Parathyroid adenoma (tissue), 2 donors: ENCODE results near the gene TENM4.

Experiments
- H2AFZ ChIP-seq: fragments of 300-600 bp; sonication (generic); one replicate; pipeline ENCODE4 v1.7.0; 2017; ENCODE audit warnings: antibody characterized with exemption, mild to moderate bottlenecking
- H3K27ac ChIP-seq: fragments of 300-600 bp; sonication (generic); one replicate; pipeline ENCODE4 v1.7.0; 2017
- H3K27me3 ChIP-seq: fragments of 300-600 bp; sonication (generic); one replicate; pipeline ENCODE4 v1.7.0; 2017; ENCODE audit warnings: low read length; ENCODE audit not compliant: control insufficient read depth, insufficient read depth
- H3K36me3 ChIP-seq: fragments of 300-600 bp; sonication (generic); one replicate; pipeline ENCODE4 v1.7.0; 2017; ENCODE audit warnings: low read length; ENCODE audit not compliant: control insufficient read depth, insufficient read depth
- H3K4me1 ChIP-seq: fragments of 300-600 bp; sonication (generic); one replicate; pipeline ENCODE4 v1.7.0; 2017; ENCODE audit warnings: control low read depth
- H3K4me2 ChIP-seq: fragments of 300-600 bp; sonication (generic); one replicate; pipeline ENCODE4 v1.7.0; 2017; ENCODE audit warnings: low read length
- H3K4me3 ChIP-seq: fragments of 300-600 bp; sonication (generic); one replicate; pipeline ENCODE4 v1.7.0; 2017; ENCODE audit warnings: low read depth, low read length
- H3K79me2 ChIP-seq: fragments of 300-600 bp; sonication (generic); one replicate; pipeline ENCODE4 v1.7.0; 2017; ENCODE audit warnings: control low read depth
- H3K9ac ChIP-seq: fragments of 300-600 bp; sonication (generic); one replicate; pipeline ENCODE4 v1.7.0; 2017; ENCODE audit warnings: mild to moderate bottlenecking
- H3K9me3 ChIP-seq: fragments of 300-600 bp; sonication (generic); one replicate; pipeline ENCODE4 v1.7.0; 2017; ENCODE audit warnings: low read length; ENCODE audit not compliant: control insufficient read depth
- TF ChIP-seq, protein P1 (sequence below): fragments of 300-600 bp; sonication (generic); IDR thresholded peaks from one replicate; pipeline ENCODE4 v1.7.0; 2017; ENCODE audit warnings: antibody characterized with exemption, mild to moderate bottlenecking
- donor health status: primary hyperparathyroidism.

The TENM4 gene

DNA sequence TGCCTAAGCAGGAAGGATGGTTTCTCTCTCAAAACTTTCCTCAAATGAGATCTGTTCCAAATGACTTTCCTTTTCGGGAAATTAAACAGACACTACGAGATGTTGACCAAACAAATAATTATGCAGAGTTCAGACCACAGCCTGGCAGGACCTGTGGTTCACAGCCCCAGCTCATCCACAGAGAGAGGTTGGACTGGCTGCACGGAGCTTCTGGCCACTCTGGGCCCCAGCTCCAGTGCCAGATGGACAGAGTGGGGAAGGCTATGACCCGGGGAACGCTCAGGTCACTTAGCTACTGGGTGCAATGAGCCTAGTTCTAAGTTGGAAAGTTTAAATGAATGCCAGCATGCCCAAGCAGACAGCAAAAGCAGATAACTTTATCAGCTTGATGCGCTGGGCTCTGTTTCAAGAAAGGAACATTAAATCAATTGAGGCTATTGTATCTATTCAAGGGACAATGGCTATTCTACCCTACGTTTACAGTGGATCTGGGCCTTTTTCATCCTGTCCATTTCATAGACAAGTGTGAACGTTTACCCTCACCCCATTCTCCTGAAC, 710.5 kb downstream of the TENM4 start:
- H3K36me3 ChIP-seq, result no peaks in the 10 kb centered on the region
- no peaks in the 10 kb centered on the region for H3K4me1 ChIP-seq
- H3K9ac ChIP-seq, result no peak overlapping the region
- no peaks in the 10 kb centered on the region for H3K27me3 ChIP-seq
- no peak overlapping the region for H3K4me2 ChIP-seq
- no peaks in the 10 kb centered on the region for H3K9me3 ChIP-seq
- no peak overlapping the region for H3K27ac ChIP-seq
- H3K79me2 ChIP-seq, result no peaks in the 10 kb centered on the region
- no peak overlapping the region for H3K4me3 ChIP-seq
- H2AFZ ChIP-seq, result no peak overlapping the region
- TF ChIP-seq, protein P1, sequence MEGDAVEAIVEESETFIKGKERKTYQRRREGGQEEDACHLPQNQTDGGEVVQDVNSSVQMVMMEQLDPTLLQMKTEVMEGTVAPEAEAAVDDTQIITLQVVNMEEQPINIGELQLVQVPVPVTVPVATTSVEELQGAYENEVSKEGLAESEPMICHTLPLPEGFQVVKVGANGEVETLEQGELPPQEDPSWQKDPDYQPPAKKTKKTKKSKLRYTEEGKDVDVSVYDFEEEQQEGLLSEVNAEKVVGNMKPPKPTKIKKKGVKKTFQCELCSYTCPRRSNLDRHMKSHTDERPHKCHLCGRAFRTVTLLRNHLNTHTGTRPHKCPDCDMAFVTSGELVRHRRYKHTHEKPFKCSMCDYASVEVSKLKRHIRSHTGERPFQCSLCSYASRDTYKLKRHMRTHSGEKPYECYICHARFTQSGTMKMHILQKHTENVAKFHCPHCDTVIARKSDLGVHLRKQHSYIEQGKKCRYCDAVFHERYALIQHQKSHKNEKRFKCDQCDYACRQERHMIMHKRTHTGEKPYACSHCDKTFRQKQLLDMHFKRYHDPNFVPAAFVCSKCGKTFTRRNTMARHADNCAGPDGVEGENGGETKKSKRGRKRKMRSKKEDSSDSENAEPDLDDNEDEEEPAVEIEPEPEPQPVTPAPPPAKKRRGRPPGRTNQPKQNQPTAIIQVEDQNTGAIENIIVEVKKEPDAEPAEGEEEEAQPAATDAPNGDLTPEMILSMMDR, result no peak

DNA sequence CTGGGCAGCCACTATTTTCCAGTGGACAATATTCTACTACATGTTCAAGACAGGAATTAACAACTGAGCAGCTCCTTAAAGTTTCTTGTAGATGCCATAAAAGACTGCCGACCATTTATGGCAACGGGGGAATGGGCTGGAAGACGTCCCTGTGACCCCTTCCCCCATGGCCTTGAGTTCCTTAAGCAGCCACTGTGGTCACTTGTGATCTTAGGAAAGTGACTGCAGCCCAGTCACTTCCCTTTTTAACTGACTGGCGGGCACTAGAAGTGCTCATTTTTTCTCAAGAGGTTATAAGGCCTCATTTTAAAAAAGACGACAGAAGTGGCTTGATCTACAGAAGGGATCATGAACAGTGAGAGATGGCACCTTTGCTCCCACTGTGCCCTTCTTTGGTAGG, 713.0 kb downstream of the TENM4 start:
- TF ChIP-seq, protein P1, result no peak
- H3K36me3 ChIP-seq, result no peaks in the 10 kb centered on the region
- H2AFZ ChIP-seq, result no peak overlapping the region
- H3K4me2 ChIP-seq, result no peak overlapping the region
- no peaks in the 10 kb centered on the region for H3K79me2 ChIP-seq
- no peaks in the 10 kb centered on the region for H3K27me3 ChIP-seq
- H3K9ac ChIP-seq, result no peak overlapping the region
- H3K4me3 ChIP-seq, result no peak overlapping the region
- H3K9me3 ChIP-seq, result no peaks in the 10 kb centered on the region
- no peak overlapping the region for H3K27ac ChIP-seq
- no peaks in the 10 kb centered on the region for H3K4me1 ChIP-seq

DNA sequence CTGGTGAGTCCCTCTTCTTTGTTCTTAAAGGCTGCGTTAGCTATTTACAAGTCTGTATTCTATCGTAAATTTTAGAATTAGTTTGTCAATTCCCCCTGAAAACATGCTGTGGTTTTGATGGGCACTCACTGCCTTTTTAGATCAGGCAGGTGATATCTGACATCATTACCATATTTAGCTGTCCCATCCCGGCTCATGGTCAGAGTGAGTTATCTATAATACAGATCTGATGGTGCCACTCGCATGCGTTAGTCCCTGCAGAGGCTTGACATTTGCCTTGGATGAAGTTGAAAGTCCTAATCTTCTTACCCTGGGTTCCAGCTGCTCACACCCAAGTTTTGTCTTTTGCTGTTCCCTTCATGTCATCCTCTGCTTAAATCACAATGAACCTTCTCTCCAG, 715.6 kb downstream of the TENM4 start:
- no peak overlapping the region for H2AFZ ChIP-seq
- no peaks in the 10 kb centered on the region for H3K36me3 ChIP-seq
- H3K27ac ChIP-seq, result no peak overlapping the region
- H3K9ac ChIP-seq, result no peak overlapping the region
- no peaks in the 10 kb centered on the region for H3K79me2 ChIP-seq
- no peak overlapping the region for H3K4me2 ChIP-seq
- no peaks in the 10 kb centered on the region for H3K27me3 ChIP-seq
- TF ChIP-seq, protein P1, result no peak
- H3K4me3 ChIP-seq, result no peak overlapping the region
- H3K4me1 ChIP-seq, result no peaks in the 10 kb centered on the region
- no peaks in the 10 kb centered on the region for H3K9me3 ChIP-seq

DNA sequence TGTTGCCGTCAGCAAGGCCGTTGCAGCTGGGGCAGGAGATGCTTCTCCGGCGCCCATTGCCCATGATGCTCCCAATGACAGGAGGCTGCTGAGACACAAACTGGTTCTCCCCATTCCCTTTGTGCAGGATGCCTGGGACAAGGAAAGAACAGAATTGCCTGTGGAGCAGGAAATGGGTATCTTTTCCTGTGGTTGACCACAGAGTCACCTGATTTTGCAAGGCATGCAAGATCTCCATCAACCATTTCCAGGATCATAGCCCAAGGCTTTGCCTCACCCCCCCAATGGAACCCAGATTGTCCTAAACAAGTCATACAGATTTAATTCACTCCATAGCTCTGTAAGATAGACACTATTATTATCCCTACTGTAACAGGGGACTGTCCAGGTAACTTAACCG, 718.0 kb downstream of the TENM4 start:
- Histone ChIP-seq H3K9me3 (no peaks in the 10 kb centered on the region), H3K36me3 (no peaks in the 10 kb centered on the region), H3K79me2 (no peaks in the 10 kb centered on the region), H3K9ac (no peak overlapping the region), H3K4me2 (no peak overlapping the region), H3K27me3 (no peaks in the 10 kb centered on the region), H3K4me1 (no peaks in the 10 kb centered on the region), H3K4me3 (no peak overlapping the region), H2AFZ (no peak overlapping the region), H3K27ac (no peak overlapping the region)
- TF ChIP-seq, protein P1, result no peak

DNA sequence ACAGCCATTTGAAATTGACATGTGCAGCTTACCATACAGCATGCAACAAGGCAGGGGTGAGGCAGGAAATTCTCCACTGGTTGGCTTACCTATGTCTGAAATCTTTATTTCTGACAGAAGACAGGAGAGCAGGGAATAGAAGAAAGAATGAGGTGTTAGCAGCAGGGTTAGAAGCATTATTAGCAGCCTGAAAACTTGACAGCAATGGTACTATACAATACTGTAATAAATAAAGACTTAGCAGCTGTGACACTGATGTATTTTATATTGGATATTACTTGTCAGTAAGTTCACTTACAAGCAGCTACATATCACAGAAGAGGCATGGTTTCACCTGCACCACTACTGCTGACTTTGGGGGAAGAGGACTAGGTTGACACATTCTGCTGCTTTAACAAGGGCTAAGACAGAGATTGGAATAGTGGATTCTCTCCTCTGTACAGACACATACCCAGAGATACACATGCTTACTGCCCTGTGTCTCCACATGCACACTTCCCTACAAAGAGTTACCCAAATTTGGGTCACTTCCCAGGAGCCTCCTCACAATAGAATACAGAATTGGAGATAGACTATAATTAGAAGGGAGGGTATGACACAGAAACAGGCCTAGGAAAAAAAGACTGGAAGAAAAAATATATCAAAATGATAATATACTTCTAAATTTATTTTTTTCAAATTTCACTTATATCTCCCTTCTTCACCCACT, 720.4 kb downstream of the TENM4 start:
- Histone ChIP-seq H3K4me1 (no peaks in the 10 kb centered on the region), H3K36me3 (no peaks in the 10 kb centered on the region)

More for the DNA sequence above, 720.4 kb downstream of the TENM4 start:
- TF ChIP-seq, protein P1, result no peak
- no peaks in the 10 kb centered on the region for H3K9me3 ChIP-seq
- no peak overlapping the region for H3K27ac ChIP-seq
- H2AFZ ChIP-seq, result no peak overlapping the region
- H3K4me3 ChIP-seq, result no peak overlapping the region
- no peaks in the 10 kb centered on the region for H3K79me2 ChIP-seq
- H3K9ac ChIP-seq, result no peak overlapping the region
- no peaks in the 10 kb centered on the region for H3K27me3 ChIP-seq
- H3K4me2 ChIP-seq, result no peak overlapping the region
